ENCODE results near the gene MPIG6B.
"Not testable (repeated sequence)": the region's sequence is repeated elsewhere in the genome, so short reads cannot be mapped to it uniquely, and the experiment has no call there.

The MPIG6B gene

DNA sequence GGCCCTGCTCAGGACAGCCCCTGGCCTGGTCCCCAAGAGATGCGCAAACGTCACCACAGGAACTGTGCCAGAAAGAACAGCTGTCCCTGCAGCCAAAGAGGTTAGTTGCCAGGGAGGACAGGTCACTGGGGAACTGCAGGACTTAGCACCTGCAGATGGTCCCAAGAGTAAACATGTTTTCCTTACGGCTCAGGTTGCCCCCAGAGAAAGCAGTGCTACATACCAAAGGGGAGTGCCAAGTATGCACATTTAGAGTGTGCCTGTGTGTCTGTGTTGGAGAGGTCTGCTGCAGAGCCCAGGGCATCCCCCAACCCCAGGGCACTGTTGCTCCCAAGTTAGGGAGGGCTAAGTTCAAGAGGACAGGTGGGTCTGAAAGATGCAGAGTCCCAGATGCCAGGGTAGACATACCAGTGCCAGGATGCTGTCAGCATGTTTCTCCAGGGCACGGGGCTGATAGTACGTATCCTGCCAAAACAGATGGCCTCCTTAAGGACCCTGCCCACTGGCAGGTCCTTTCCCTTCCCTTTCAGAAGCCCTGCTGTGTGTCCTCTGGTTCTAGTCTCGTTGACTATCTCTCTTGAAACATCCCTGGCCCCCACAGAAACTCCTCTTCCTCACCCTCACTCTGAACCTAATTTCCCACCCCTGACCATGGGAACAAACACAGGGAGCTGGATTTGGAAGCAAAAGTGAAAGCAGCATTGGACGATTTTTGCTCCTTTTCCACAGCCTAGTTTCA lies 21.3 kb upstream of the MPIG6B start:
- DNase-seq: peak; percentile 5

DNA sequence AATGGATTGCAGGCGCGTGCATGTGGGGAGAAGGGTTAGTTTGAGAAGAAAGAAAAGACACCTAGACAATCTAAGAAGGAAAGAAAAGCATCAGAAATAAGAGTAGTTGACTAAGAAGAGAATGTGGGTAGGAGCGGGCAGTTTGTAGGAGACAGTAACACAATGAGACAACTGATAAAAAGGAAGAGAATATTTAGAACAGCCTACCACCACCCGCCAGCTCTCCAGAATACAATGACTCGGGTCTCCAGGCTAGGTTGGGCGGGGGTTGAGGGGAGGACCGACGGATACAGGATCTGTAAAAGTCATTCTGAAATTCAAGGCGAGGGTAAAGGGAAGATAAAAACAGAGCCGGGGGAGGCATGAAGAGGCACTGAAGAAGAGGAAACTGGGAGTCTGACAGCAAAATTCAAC lies 20.8 kb upstream of the MPIG6B start:
- DNase-seq: no peak

DNA sequence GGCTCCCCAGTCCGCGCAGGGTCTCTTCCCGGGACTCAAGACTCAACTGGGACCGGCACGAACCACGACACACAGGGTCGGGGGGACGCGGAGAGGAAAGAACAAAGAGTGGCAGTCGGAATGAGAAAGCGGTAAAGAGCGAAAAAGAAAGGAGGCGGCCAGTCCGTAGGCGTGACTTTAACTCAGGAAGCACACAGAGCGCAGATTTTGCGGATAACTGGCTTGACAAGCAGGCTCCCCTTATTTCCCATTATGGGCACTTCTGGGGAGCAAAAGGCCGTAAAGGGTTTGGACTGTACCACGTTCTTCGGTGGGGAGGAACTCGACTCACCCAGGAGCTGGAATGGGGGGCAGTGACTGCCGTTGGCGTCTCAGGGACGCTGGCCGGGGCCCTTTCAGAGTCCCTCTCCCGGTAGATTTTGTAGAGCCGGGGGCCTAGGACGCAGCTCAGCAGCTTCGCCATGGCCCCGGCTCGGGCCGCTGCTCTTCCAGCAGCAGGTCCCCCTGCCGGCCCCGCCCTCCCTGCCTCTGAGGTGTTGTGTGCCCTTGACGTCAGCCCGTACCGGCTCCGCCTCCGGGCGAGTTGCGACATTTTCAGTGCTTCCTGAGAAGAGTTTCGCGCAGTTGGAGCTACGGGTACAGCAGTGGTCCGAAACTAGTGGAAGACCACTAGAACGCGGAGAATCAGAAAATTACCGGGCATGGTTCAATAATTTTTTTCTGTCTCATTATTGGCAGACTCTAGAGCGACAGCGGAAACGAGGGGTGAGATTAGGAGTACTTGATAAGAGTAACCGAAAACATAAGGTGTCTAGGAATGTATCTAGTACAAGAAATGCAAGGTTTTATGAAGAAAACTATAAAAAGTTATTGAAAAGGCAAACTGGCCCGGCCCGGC lies 20.1 kb upstream of the MPIG6B start, which contains the start of gene ABHD16A:
ABHD16A (minus strand) TSS at position 506 of the 898 bp plus-strand sequence; CDS start at position 463, 43 bp downstream.
- DNase-seq: peak; percentile 86

DNA sequence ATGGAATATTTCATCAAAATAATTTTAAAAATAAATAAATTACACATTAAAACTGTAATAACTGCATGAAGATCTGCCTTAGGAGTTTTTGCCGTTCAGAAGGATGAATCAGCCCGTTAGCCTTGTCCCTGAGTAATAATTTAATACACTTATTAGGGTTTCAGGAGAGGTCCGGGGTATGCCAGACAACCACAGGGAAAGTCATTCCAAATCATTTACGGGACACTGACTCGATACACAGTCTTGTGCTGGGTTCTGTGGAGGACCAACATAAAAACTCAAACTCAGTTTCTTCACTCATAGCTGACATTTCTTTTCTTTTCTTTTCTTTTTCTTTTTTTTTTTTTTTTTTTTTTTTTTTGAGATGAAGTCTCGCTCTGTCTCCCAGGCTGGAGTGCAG lies 17.2 kb upstream of the MPIG6B start:
- DNase-seq: no peak

DNA sequence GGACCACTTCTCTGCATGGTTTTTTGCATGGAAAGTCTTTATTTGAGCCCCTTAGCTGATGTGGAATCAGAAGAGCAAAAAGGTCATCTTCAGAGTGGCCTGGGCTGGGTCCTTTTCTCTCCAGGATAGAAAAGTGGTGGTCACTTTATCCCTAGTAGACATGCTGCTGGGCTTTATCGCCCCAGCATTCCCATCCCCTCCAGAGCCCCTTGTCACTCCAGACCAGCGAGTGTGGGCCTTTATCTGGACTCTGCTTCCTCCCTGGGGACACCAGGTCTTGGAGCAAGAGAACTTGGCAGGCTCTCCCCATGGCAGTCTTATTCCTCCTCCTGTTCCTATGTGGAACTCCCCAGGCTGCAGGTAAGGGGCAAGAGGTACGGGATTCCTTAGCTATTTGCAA lies 16.6 kb upstream of the MPIG6B start, which contains the start of gene LY6G6F:
LY6G6F (plus strand) TSS at position 268 of the 400 bp plus-strand sequence; CDS start at position 309, 41 bp downstream.
- no peak for DNase-seq

- DNase-seq: no peak
Observed at GRCh38 chr6:31707701-31708100, 15.5 kb upstream of the MPIG6B start.

DNA sequence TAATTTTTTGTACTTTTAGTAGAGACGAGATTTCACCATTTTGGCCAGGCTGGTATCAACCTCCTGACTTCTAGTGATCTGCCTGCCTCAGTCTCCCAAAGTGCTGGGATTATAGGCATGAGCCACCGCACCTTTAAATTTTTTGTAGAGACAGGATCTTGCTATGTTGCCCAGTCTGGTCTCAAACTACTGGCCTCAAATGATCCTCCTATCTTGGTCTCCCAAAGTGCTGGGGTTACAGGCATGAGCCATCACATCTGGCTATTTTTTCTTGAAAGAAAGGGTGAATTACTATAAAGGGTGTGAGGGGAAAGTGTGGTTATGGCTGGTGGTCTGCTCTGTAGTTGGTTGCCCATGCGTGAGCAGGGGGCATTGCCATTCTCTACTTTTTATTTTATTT lies 14.9 kb upstream of the MPIG6B start:
- DNase-seq: no peak

DNA sequence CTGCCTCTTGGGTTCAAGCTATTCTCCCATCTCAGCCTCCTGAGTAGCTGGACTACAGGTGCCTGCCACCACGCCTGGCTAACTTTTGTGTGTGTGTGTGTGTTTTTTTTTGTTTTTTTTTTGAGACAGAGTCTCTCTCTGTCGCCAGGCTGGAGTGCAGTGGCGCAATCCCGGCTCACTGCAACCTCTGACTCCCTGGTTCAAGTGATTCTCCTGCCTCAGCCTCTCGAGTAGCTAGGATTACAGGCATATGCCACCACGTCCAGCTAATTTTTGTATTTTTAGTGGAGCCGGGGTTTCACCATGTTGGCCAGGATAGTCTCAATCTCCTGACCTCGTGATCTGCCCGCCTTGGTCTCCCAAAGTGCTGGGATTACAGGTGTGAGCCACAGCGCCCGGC lies 14.0 kb upstream of the MPIG6B start:
- not testable (repeated sequence) for DNase-seq

DNA sequence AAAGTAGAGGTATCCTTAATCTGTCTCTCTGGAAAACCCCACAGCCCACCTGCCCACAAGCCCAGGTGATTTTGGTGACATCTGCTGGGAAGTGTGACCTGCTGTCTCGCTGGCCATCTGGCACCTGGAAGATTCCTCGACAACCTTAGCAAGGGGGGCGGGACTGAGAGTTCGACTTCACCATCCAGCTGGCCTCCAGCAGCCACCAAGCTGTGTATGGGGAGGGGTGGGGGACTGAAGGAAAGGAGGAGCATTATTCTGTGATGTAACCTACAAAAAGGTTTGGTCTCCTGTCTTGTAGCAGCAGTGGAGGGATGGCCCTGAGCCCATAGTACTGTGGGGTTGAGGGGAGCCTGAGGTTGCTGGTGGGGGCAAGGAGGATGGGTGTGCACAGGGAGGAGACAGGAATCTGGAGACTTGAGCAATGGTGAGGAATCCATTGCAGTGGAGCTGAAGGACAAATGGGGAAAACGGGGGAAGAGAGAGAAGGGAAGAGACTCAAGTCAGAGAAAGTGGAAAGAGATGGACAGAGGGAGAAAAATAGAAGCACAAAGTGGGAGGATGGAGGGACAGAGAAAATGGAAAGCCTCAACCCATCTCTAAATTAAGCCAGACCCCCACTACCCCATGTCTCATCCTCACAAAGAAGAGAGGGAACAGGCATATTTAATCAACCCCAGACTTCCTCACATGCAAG lies 12.5 kb upstream of the MPIG6B start:
- DNase-seq: no peak

DNA sequence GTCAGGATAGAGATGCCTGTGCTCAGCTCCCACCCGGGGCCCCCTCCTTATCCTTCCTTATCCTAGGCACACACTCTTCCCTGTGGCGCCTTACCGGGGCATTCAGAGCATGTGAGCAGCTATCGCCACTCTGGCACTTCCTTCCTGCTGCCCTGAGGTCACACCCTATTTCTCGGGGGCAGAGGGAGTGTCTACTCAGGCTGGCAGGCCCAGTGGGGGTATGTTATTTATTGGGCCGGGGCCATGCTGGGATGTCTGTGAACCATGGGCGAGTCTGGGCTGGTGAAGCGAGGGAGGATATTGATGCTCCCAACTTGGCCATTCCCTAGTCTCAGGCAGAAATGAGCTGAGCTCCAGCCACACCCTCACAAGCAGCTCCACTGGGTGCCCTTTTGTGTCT lies 11.9 kb upstream of the MPIG6B start:
- DNase-seq: no peak

- no peak for DNase-seq
Observed at GRCh38 chr6:31712296-31712695, 10.9 kb upstream of the MPIG6B start.

GRCh38 chr6:31713465-31713864 lies 9.7 kb upstream of the MPIG6B start:
- DNase-seq: no peak

DNA sequence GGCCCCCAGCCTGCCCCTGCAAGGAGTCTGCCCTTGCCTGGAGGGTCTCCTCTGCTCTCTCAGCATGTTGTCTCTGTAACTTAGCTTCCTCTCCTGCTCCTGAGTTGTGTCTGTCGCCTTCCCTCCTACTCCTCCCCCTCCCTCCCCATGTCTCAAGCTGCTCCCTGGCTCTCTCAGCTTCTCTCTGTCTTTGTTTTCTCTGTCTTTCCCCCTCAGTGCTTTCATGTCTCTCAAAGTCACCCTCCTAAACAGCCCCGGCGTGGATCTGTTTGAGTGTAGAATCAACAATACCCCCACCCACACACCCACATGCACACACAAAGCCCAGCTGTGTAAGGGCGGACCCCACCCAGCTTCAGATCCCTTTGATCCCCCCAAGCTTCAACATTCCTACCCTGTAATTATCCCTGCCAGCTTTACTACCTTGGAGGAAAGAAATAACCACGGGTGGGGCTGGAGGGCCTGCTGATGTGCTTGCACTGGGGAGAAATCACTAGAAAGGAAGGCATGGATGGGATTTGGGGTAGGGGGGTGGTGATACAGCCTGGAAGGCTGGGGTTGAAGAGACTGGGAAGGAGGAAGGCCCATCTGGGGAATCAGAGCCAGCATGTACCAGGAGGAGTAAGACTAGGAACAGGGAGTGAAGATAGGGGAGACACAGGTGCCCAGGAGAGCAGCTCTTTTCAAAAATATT lies 9.0 kb upstream of the MPIG6B start:
- no peak for DNase-seq

GRCh38 chr6:31715022-31715958 lies 7.9 kb upstream of the MPIG6B start, which contains the start of gene LY6G6D:
TSS of gene LY6G6D (plus strand) at chr6:31715348. CDS start at chr6:31715356, 8 bp downstream.
- no peak for DNase-seq

- DNase-seq: no peak
Observed at GRCh38 chr6:31717499-31718222, 5.5 kb upstream of the MPIG6B start.

GRCh38 chr6:31718265-31718664 lies 4.9 kb upstream of the MPIG6B start:
- no peak for DNase-seq

GRCh38 chr6:31719001-31719400 lies 4.2 kb upstream of the MPIG6B start:
- no peak for DNase-seq

GRCh38 chr6:31720196-31720770 lies 2.9 kb upstream of the MPIG6B start:
- DNase-seq: no peak

GRCh38 chr6:31721351-31722020 lies 1.7 kb upstream of the MPIG6B start, which contains the start of gene LY6G6C:
TSS of gene LY6G6C (minus strand) at chr6:31721746. CDS start at chr6:31721679, 67 bp downstream.
- no peak for DNase-seq

Measured in NCI-H1694 treated with DMSO at 0.1 percent for 48 hours (cell line).